Measurements from ENCODE around the gene PBX4. TPM values are rescaled to one million over a fixed set of nuclear protein-coding genes. Genes with fewer than 3 reads are reported as not detected.

Gene PBX4
- total and polyA plus RNA-seq, 2 of the 8 experiments (the other 6 are each of a cell fraction or from before 2014, with no cell fraction given) = 3.4 to 3.8 TPM

DNA sequence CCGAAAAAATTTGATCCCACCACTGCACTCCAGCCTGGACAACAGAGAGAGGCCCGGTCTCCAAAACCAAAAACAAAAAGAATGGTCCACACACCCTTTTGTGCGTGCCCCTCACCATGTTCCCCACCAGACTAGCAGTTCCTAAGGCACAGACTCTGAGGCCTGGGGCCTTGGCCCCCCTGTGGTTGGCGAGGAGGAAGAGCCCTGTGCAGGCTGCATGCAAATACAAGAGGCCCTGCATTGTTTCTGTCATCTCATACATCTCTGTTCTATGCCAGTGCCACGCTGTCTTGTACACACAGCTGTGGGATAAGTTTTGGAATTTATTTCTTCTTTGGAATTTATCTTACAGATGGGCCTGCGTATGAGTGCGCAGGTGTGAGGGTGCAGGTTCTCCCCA is 94.4 kb downstream of the PBX4 start:
- Histone ChIP-seq H3K9me3 (ENCODE audit: insufficient read depth in 2 of 2, low read depth in 1 of 2, low read length in 1 of 2) (no peaks in the 10 kb centered on the region), H4K8ac (ENCODE audit: extremely low read depth, insufficient read depth, low read length) (no peak overlapping the region; the same call in 1 of the 2 replicates), H3K36me3 (ENCODE audit: control insufficient read depth in 2 of 4, insufficient read depth in 4 of 4, low read length in 3 of 4) (peaks cover 4 to 41% (median 18%) of the 10 kb centered on the region in 4 experiments; a peak in 6 of 8 replicates), H3K79me1 (ENCODE audit: low read depth, low read length) (peaks cover 14% of the 10 kb centered on the region), H3K4me3 (ENCODE audit: extremely low read depth in 1 of 4, insufficient read depth in 2 of 4, low read depth in 3 of 4, low read length in 4 of 4) (no peak overlapping the region), H3K79me2 (ENCODE audit: control insufficient read depth in 1 of 2, insufficient read depth in 2 of 2, low read length in 2 of 2) (peaks cover 0 to 42% of the 10 kb centered on the region in 2 experiments; a peak in 2 of 4 replicates), H2AK5ac (ENCODE audit: low read depth, low read length) (no peak overlapping the region), H2BK5ac (ENCODE audit: low read depth, low read length) (no peak overlapping the region), H3K56ac (replicated peaks; ENCODE audit: insufficient read length, low read depth, low read length) (no peak overlapping the region), H3K18ac (ENCODE audit: extremely low read depth, low read length) (no peak overlapping the region), H3K27ac (ENCODE audit: low read depth, low read length) (no peak overlapping the region), H3K14ac (ENCODE audit: insufficient read length) (no peak overlapping the region), H4K5ac (ENCODE audit: insufficient read length, low read depth, low read length) (no peak overlapping the region), H2AFZ (ENCODE audit: low read length) (no peak overlapping the region), H4K91ac (replicated peaks; ENCODE audit: insufficient read length, low read length) (no peak overlapping the region), H2BK120ac (replicated peaks; ENCODE audit: low read depth, low read length) (no peak overlapping the region), H3K27me3 (replicated peaks in 1 of 4; ENCODE audit: control insufficient read depth in 3 of 4, extremely low read depth in 1 of 4, insufficient read depth in 3 of 4, low read length in 3 of 4) (no peaks in the 10 kb centered on the region), H2BK20ac (ENCODE audit: low read length) (no peak overlapping the region), H3K4me2 (ENCODE audit: insufficient read depth in 1 of 2, low read depth in 2 of 2, low read length in 2 of 2) (no peak overlapping the region), H3K23me2 (ENCODE audit: low read depth, low read length) (no peaks in the 10 kb centered on the region), H2BK15ac (ENCODE audit: low read length) (no peak overlapping the region), H3K9ac (replicated peaks in 1 of 4; ENCODE audit: extremely low read depth in 1 of 4, low read depth in 3 of 4, low read length in 3 of 4) (no peak overlapping the region), H3K4me1 (replicated peaks in 1 of 4; ENCODE audit: control insufficient read depth in 3 of 4, insufficient read depth in 4 of 4, low read length in 3 of 4) (no peaks in the 10 kb centered on the region; a peak in 3 of 7 replicates), H4K20me1 (replicated peaks in 1 of 2; ENCODE audit: control insufficient read depth in 1 of 2, insufficient read depth in 2 of 2, low read length in 2 of 2) (peaks cover 6 to 28% of the 10 kb centered on the region in 2 experiments), H3K23ac (ENCODE audit: insufficient read length) (no peak overlapping the region), H2BK12ac (ENCODE audit: low read depth, low read length) (no peak overlapping the region), H3K4ac (replicated peaks; ENCODE audit: insufficient read length, low read depth, low read length) (no peak overlapping the region)
- ChIA-PET CTCF (ENCODE audit: partially characterized antibody) (no interaction called here), POLR2A (ENCODE audit: partially characterized antibody) (interaction anchor here (0.9 to 3.1 kb wide), 3 partner anchors 9 to 34 kb away, joined by 3 to 13 read pairs (median 4); no protein-coding TSS in a partner anchor)
- 93% methylated on average over 7 of the region's 7 CpGs; no CpG with 5 or more reads in 1 of the 2 experiments for WGBS, 2 experiments (ENCODE audit: extremely low coverage in 1 of 2, insufficient coverage in 1 of 2, insufficient read length in 1 of 2, insufficient replicate concordance in 2 of 2, low coverage in 1 of 2, low lambda C conversion rate in 2 of 2, missing lambda C conversion rate in 1 of 2)
- FAIRE-seq = no peak
- no peak for DNase-seq (ENCODE audit: low read depth in 1 of 2, low spot score in 2 of 2)
- TF ChIP-seq CREB1 (IDR thresholded peaks at IDR 0.05) (no peak), TBP (IDR thresholded peaks at IDR 0.05; ENCODE audit: low read depth, low read length) (no peak), CHD1 (IDR thresholded peaks at IDR 0.05; ENCODE audit: low read depth, low read length) (no peak), SRF (IDR thresholded peaks at IDR 0.05; ENCODE audit: low read depth, low read length) (no peak), SUZ12 (IDR thresholded peaks at IDR 0.05; ENCODE audit: low read length) (no peak), EP300 (IDR thresholded peaks at IDR 0.05; ENCODE audit: borderline replicate concordance in 1 of 2, low read depth in 2 of 2, low read length in 2 of 2) (no peak), GTF2F1 (IDR thresholded peaks at IDR 0.05; ENCODE audit: borderline replicate concordance, low read depth, low read length) (no peak), YY1 (IDR thresholded peaks at IDR 0.05; ENCODE audit: low read depth, low read length) (no peak), SP4 (IDR thresholded peaks at IDR 0.05; ENCODE audit: low read length) (no peak), HDAC6 (IDR thresholded peaks at IDR 0.05; ENCODE audit: low read depth, low read length) (no peak), CTBP2 (IDR thresholded peaks at IDR 0.05; ENCODE audit: borderline replicate concordance, insufficient read depth, insufficient read length, low read length) (no peak)
- TF ChIP-seq, protein P1, sequence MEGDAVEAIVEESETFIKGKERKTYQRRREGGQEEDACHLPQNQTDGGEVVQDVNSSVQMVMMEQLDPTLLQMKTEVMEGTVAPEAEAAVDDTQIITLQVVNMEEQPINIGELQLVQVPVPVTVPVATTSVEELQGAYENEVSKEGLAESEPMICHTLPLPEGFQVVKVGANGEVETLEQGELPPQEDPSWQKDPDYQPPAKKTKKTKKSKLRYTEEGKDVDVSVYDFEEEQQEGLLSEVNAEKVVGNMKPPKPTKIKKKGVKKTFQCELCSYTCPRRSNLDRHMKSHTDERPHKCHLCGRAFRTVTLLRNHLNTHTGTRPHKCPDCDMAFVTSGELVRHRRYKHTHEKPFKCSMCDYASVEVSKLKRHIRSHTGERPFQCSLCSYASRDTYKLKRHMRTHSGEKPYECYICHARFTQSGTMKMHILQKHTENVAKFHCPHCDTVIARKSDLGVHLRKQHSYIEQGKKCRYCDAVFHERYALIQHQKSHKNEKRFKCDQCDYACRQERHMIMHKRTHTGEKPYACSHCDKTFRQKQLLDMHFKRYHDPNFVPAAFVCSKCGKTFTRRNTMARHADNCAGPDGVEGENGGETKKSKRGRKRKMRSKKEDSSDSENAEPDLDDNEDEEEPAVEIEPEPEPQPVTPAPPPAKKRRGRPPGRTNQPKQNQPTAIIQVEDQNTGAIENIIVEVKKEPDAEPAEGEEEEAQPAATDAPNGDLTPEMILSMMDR (IDR thresholded peaks at IDR 0.05; ENCODE audit: control extremely low read depth in 1 of 3, insufficient read depth in 1 of 3, low read depth in 1 of 3, low read length in 3 of 3) = no peak
